SHP77 treated with DMSO at 0.1 percent for 48 hours (cell line): ENCODE results near the gene DPP6.

Experiments used
- DNase-seq: peaks from one replicate; lab custom pipeline; 2025; lab: John Stamatoyannopoulos, UW

DPP6 gene

GRCh38 chr7:154881526-154881925 is 829.3 kb downstream of the DPP6 start:
- no peak for DNase-seq

DNA sequence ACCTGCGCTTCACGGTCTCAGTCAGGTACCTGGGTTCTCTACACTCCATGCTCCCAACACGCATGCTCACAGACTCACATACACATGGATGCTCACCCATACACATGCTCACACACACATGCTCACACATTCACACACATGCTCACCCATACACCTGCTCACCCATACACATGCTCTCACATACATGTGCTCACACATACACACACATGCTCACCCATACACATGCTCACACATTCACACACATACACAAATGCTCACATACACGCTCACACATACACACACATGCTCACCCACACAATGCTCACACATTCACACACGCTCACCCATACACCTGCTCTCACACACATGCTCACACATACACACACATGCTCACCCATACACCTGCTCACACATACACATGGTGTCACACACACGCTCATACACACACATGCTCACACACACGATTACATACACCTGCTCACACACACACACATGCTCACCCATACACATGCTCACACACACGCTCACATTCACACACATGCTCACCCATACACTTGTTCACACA is 830.8 kb downstream of the DPP6 start:
- no peak for DNase-seq

DNA sequence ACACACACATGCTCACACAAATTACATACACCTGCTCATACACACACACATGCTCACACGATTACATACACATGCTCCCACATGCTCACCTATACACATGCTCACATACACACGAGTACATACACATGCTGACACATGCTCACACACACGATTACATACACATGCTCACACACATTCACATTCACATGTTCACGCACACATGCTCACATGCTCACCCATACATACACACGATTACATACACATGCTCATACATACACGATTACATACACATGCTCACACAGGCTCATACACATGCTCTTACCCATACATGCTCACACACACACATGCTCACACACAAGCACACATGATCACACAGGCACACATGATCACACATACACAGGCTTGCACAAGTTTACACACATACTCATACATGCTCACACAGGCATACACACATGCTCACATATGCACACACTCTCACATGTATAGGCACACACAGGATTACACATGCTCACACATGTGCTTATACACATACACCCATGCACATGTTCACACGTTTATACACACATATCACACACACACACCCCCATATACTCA is 832.2 kb downstream of the DPP6 start:
- DNase-seq: no peak

DNA sequence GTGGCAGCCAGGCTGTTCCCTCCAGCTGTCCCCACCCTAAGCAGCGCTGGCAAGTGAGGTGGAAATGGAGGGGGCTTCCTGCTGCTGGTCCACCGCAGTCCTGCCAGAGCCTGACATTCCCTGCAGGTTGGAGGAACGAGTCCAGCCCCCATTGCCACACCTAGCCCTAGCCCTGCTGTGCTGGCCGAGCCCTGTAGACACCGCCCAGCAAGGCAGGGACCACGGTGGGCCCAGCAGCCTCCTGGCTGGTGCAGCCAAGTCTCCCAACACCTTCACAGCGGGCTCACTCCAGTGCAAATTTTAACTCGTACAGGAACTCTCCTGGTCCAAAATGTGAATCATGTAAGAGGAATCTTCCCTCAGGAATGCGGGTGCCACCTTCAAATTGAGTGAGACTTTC is 834.4 kb downstream of the DPP6 start:
- DNase-seq: no peak

DNA sequence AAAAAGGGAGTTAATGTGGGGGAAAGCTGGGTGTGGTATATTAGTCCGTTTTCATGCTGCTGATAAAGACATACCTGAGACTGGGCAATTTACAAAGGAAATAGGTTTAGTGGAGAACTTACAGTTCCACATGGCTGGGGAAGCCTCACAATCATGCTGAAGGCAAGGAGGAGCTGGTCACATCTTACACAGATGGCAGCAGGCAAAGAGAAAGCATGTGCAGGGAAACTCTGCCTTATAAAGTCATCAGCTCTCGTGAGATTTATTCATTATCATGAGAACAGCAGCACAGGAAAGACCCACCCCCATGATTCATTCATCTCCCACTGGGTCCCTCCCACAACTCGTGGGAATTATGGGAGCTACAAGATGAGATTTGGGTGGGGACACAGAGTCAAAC is 836.5 kb downstream of the DPP6 start:
- DNase-seq: no peak

DNA sequence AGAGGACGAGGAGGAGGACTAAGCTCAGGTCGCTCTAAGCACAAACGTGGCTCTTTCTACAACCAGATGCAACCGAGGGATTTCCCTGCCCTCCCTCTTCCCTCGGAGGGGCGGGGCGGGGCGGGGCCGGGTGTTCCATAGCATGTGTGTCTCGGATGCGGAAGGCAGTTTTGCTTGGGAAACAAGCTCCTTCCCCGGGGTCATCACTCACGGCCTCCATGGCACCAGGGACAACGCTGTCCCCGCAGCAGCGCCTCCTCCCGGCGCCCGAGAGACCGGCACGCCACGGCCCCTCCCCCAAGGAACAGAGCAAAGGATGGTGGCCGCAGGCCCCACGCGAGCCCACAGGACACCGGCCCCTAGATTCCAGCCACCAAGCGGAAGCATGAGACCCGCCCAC is 840.3 kb downstream of the DPP6 start:
- no peak for DNase-seq

- no peak for DNase-seq
These were observed 843.9 kb downstream of the DPP6 start for GRCh38 chr7:154896076-154896475.

DNA sequence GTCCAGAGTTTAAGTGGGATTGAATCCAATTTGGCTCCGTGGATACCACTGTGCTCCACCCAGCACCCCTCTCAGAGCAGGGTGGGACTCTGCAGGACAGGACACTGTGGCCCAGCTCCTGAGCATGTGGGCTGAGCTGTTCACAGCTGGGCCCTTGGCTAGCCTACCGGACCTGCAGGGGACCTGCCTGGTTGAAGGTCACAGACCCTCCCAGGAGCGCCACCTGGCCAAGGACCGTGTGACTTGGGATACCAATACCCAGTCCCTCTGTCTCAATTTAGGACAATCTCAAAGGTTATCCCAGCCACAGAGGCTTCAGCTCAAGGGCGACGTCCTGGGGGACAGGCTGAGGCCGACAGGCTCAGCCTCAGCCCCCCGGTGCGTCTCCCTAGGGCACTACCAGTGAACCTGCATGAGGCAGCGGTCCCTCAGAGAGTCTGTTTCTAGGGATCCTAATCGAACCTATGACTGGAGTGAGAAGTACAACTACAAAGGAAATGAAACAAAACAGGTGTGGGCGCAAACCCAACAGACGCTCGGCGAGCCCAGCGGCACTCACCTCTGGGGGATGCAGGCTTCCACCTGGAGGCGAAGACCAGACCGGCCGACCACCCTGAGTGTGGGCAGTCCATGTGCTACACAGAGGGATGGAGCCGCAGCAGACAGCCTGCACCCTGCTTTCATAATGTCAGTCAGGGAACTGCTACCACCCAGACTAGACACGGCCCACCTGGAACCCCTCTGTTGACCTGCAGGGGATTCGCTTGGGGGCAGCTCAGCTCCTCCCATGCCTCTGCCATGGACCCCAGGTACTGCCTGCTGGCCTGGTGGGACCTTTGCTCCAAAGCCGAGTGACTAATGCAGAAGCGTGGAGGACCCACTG is 847.0 kb downstream of the DPP6 start:
- DNase-seq: no peak

- DNase-seq: no peak
These were observed 847.7 kb downstream of the DPP6 start for GRCh38 chr7:154899862-154900261.

DNA sequence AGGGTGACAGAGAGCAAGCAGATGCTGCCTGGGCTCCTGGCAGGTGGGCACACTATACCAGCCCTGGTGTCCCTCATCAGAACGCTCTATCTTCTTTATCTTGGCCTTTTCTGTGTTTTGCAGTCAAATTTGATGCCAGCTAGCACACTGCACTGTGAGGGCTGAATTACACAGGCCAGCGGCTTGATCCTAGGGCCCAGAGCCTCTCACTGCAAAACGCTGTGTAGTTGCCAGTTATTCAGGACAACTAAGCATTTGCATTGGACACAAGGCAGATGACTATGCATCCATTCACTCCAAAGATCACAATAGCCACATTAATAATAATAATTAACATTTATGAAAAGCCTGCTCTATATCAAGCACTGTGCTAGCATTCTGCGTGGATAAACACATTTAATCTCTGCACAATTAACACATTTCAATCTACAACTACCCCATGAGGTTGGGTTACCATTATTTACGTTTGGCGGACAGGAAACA is 850.4 kb downstream of the DPP6 start:
- DNase-seq: no peak

DNA sequence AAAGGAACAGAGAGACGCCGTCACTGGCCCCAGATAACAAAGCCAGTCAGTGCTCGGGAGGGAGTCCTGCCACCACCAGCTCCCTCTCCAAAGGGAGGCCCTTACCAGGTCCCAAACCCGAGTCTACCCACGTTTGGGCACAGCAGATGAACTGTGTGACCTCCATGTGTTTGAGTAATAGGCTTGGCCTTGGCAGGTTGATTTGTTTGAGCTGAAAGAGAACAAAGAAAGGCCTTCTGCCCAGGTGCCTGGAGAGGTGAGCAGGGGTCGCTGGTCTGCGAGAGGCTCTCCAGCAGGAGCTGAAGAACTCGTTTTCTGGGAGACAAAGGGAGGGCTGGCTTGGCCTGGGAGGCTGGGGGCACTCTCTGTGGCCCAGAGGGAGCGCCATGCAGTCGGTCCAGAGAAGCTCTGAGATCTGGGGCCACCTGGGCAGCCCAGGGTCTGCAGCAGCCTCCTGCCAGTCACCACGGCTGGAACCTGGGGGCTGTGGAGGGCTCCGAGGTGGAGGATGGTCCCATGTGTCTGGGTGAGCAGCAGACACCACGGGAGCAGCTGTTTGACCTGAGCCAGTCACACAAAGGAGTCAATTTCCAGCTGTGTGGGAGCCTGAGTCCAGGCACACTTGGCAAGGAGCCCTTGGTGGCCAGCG is 851.0 kb downstream of the DPP6 start:
- DNase-seq: no peak

DNA sequence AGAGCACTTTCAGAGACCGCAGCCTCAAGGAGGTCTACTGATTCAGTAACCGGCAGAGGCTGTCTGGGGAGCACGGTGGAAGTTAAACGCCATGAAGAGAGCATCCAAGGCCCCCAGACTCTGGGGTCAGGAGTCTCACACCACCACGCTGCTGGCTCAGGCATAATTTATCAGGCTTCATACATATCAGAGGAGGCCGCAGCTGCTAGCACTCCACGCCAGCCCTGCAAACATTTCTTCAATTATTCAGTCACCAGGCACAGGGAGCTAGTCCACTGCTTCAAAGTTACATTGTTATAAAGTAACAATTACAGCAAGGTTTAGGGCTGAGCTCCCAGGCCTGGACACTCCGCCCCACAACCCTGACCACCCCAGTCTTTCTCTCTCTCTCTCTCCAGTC is 852.9 kb downstream of the DPP6 start:
- no peak for DNase-seq

DNA sequence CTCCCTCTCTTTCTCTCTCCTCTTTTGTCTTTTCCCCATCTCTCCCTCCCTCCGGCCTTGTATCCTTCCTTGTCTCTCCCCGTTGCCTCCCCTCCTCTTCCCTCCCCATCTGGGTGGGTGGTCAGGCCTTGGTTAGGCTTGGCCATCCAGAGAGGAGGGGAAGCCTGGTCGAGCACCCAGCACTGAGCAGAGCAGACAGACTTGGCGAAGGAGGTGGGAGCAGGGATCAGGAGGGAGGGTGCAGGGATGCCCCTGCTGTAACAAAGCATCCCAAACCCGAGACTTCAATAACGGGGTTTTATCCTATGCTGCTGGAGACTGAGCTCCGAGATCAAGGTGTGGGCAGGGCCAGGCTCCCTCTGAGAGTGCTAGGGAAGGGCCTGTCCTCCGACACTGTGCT is 853.4 kb downstream of the DPP6 start:
- DNase-seq: no peak

GRCh38 chr7:154906201-154906600 is 854.0 kb downstream of the DPP6 start:
- no peak for DNase-seq

GRCh38 chr7:154906736-154907355 is 854.6 kb downstream of the DPP6 start:
- DNase-seq: no peak

- no peak for DNase-seq
These were observed 855.7 kb downstream of the DPP6 start for GRCh38 chr7:154907651-154908620.

GRCh38 chr7:154909241-154910105 is 857.3 kb downstream of the DPP6 start:
- DNase-seq: no peak

GRCh38 chr7:154910125-154910524 is 857.9 kb downstream of the DPP6 start:
- DNase-seq: no peak

GRCh38 chr7:154910977-154911376 is 858.8 kb downstream of the DPP6 start:
- DNase-seq: no peak

- no peak for DNase-seq
These were observed 859.2 kb downstream of the DPP6 start for GRCh38 chr7:154911411-154911810.
